Endothelial cell (in vitro differentiated cells): Measurements from ENCODE around the gene HTR3B. TPM values are rescaled to one million over a fixed set of nuclear protein-coding genes. Genes with fewer than 3 reads are reported as not detected.
A peak's percentile ranks its signal among the peaks of the same experiment; 100 is the strongest.

Source experiments
- DNase-seq: peaks from one replicate; pipeline ENCODE4 v3.0.0; 2021; ENCODE audit warnings: low spot score
- H3K27ac Mint-ChIP-seq: one replicate; pipeline ENCODE4 v1.8.0; 2021; ENCODE audit warnings: mixed read lengths, inconsistent platforms; ENCODE audit not compliant: unreplicated experiment
- H3K27me3 Mint-ChIP-seq: one replicate; pipeline ENCODE4 v1.8.0; 2021; ENCODE audit warnings: mild to moderate bottlenecking, moderate library complexity, mixed read lengths, inconsistent platforms; ENCODE audit not compliant: unreplicated experiment
- H3K36me3 Mint-ChIP-seq: one replicate; pipeline ENCODE4 v1.8.0; 2021; ENCODE audit warnings: mild to moderate bottlenecking, low read depth, mixed read lengths, inconsistent platforms; ENCODE audit not compliant: unreplicated experiment
- H3K4me1 Mint-ChIP-seq: one replicate; pipeline ENCODE4 v1.8.0; 2021; ENCODE audit warnings: mild to moderate bottlenecking, mixed read lengths, inconsistent platforms; ENCODE audit not compliant: unreplicated experiment
- H3K4me3 Mint-ChIP-seq: one replicate; pipeline ENCODE4 v1.8.0; 2021; ENCODE audit warnings: mild to moderate bottlenecking, mixed read lengths, inconsistent platforms; ENCODE audit not compliant: unreplicated experiment
- H3K9me3 Mint-ChIP-seq: one replicate; pipeline ENCODE4 v1.8.0; 2021; ENCODE audit warnings: mixed read lengths, inconsistent platforms; ENCODE audit not compliant: unreplicated experiment
- CTCF ChIP-seq: fragments of 200-600 bp; sonication (generic); IDR thresholded peaks from one replicate; pipeline ENCODE4 v1.5.0; 2021; ENCODE audit warnings: antibody characterized with exemption; ENCODE audit not compliant: unreplicated experiment
- total RNA-seq: library from RNA; stranded (reverse); fragmentation: NEBNext Ultra II Directional; extraction: Animal tissue kit (Norgen Biotek cat#: 25700); gene quantifications from one replicate; pipeline ENCODE4 v1.2.1, GENCODE V29; 2021; ENCODE audit not compliant: unreplicated experiment

Gene HTR3B
- total RNA-seq, 1 donor from 2014 or later = not detected

- H3K4me3 Mint-ChIP-seq = no peak overlapping the region
- H3K27me3 Mint-ChIP-seq = peaks cover 3% of the 10 kb centered on the region
Measured at GRCh38 chr11:113960702-113961330, 56.2 kb downstream of the HTR3B start.

GRCh38 chr11:113967361-113967760 lies 62.8 kb downstream of the HTR3B start:
- no peaks in the 10 kb centered on the region for H3K36me3 Mint-ChIP-seq
- no peak overlapping the region for H3K4me3 Mint-ChIP-seq
- H3K27me3 Mint-ChIP-seq = peaks cover 3% of the 10 kb centered on the region
- peaks cover 3% of the 10 kb centered on the region for H3K4me1 Mint-ChIP-seq
- H3K9me3 Mint-ChIP-seq = no peaks in the 10 kb centered on the region
- TF ChIP-seq CTCF = no peak
- no peak for DNase-seq
- no peak overlapping the region for H3K27ac Mint-ChIP-seq

More at GRCh38 chr11:113960702-113961330, 56.2 kb downstream of the HTR3B start:
- TF ChIP-seq CTCF = no peak
- Mint-ChIP-seq H3K36me3 (no peaks in the 10 kb centered on the region), H3K9me3 (no peaks in the 10 kb centered on the region), H3K4me1 (no peaks in the 10 kb centered on the region), H3K27ac (no peak overlapping the region)
- DNase-seq = no peak

GRCh38 chr11:113971506-113972195 lies 67.1 kb downstream of the HTR3B start:
- H3K27ac Mint-ChIP-seq = no peak overlapping the region
- TF ChIP-seq CTCF = no peak
- no peaks in the 10 kb centered on the region for H3K27me3 Mint-ChIP-seq
- no peaks in the 10 kb centered on the region for H3K9me3 Mint-ChIP-seq
- no peaks in the 10 kb centered on the region for H3K36me3 Mint-ChIP-seq
- H3K4me3 Mint-ChIP-seq = no peak overlapping the region
- peaks cover 17% of the 10 kb centered on the region for H3K4me1 Mint-ChIP-seq
- DNase-seq = no peak

- Mint-ChIP-seq H3K27me3 (peaks cover 2% of the 10 kb centered on the region), H3K27ac (no peak within 1 kb of the TSS), H3K36me3 (no peaks in the 10 kb centered on the region), H3K4me3 (no peak within 1 kb of the TSS), H3K4me1 (peaks cover 17% of the 10 kb centered on the region), H3K9me3 (no peaks in the 10 kb centered on the region)
- peak; percentile 37 for DNase-seq
- TF ChIP-seq CTCF = no peak
Measured at GRCh38 chr11:113974741-113975470, 70.3 kb downstream of the HTR3B start, which contains the start of gene HTR3A. Gene HTR3A, plus strand, starts transcription at chr11:113975108. Its CDS starts 218 bp downstream, at chr11:113975326.
